Choroid plexus epithelial cell (primary cell): ENCODE data around the gene TIPARP.
"Not testable (repeated sequence)": the region's sequence is repeated elsewhere in the genome, so short reads cannot be mapped to it uniquely, and the experiment has no call there.

Experiments used
- DNase-seq: peaks from one replicate; pipeline ENCODE4 v3.0.0-alpha.2; 2010; ENCODE audit warnings: low read depth
- H3K4me3 ChIP-seq: 2 replicates; pipeline ENCODE4 v1.5.1; 2011; ENCODE audit warnings: low read depth, mild to moderate bottlenecking, control low read depth, low read length, moderate library complexity
- TF ChIP-seq, protein P1 (sequence below): conservative IDR thresholded peaks from 2 replicates; pipeline ENCODE4 v1.5.1; 2011; ENCODE audit warnings: low read depth, mild to moderate bottlenecking, control low read depth, inconsistent platforms, low read length, moderate library complexity

The TIPARP gene

GRCh38 chr3:156728267-156728985, 54.0 kb downstream of the TIPARP start:
- H3K4me3 ChIP-seq, result no peak overlapping the region
- TF ChIP-seq, protein P1, sequence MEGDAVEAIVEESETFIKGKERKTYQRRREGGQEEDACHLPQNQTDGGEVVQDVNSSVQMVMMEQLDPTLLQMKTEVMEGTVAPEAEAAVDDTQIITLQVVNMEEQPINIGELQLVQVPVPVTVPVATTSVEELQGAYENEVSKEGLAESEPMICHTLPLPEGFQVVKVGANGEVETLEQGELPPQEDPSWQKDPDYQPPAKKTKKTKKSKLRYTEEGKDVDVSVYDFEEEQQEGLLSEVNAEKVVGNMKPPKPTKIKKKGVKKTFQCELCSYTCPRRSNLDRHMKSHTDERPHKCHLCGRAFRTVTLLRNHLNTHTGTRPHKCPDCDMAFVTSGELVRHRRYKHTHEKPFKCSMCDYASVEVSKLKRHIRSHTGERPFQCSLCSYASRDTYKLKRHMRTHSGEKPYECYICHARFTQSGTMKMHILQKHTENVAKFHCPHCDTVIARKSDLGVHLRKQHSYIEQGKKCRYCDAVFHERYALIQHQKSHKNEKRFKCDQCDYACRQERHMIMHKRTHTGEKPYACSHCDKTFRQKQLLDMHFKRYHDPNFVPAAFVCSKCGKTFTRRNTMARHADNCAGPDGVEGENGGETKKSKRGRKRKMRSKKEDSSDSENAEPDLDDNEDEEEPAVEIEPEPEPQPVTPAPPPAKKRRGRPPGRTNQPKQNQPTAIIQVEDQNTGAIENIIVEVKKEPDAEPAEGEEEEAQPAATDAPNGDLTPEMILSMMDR, result no peak
- DNase-seq, result no peak

- no peak for DNase-seq
- H3K4me3 ChIP-seq, result no peak overlapping the region
- TF ChIP-seq, protein P1, result no peak
Observed at GRCh38 chr3:156729460-156730179, 55.2 kb downstream of the TIPARP start.

DNA sequence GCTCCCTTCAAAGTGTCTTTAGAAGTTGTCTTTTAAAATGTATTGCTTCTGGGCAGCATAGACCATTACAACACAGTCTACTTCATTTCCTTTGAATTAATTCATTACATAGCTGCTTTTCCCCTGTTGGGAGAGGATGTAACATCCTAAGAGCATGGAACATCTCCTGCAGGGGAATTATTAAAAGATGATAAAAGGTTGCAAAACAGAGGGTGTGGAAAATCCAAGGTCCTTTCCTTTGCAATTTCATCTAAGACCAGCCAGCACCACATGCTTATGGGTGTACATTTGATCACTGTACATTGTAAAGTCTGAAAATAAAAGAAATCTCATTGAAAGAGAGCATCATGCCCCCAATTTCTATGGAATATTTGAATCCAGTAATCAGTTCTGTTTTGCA, 57.4 kb downstream of the TIPARP start:
- no peak for DNase-seq
- H3K4me3 ChIP-seq, result no peak overlapping the region
- TF ChIP-seq, protein P1, result no peak

DNA sequence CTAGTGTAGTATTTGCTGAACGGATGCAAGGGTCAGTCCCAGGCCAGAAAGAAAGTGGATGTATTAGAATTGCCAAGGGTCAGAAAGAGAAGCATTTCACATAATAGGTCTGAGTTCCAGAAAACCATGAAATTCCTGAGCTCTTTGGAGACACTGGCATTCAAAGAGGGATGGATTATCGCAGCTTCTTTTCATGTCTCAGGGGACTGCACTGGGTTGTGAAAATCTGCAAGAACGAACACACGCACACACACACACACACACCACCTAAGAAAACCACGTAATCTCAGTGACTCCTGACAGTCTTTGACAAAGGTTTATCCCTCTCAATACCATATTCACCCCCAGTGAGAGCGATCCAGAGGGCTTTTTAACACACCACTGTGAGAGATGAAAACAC, 57.9 kb downstream of the TIPARP start:
- DNase-seq, result no peak
- TF ChIP-seq, protein P1, result no peak
- no peak overlapping the region for H3K4me3 ChIP-seq

DNA sequence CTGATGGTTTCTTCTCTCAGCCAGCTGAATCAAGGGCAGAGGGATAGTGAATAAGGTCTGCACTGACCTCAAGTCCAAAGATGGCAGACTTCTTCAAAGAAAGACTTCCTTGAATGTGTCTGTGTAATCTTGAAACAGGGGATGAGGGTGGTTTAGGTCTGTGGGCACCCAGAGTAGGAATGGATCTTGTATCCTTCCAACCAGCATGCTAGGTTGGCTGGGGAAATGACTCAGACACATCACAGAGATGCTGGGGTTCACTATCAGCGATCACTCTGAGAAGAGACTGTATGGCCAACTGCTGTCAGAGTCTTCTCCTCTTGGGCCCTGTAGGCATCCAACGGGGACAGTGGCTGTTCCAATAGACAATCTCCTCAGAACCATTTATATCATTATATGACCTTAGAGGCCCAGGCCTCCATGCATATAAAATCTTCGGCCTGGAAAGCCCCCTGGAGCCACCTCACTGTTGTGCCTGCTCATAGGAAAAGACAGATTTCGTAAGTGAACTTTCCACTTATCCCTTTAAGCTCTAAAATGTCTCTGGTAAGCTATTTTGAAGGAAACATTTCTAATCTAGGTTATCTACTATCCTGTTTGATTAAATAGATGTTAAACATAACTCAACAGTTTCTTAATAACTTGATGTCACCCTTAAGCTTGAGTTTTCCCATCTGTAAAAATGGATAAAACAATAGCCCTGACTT, 58.5 kb downstream of the TIPARP start:
- TF ChIP-seq, protein P1, result no peak
- no peak overlapping the region for H3K4me3 ChIP-seq
- no peak for DNase-seq

GRCh38 chr3:156734661-156735060, 60.3 kb downstream of the TIPARP start:
- DNase-seq, H3K4me3 ChIP-seq: not testable (repeated sequence)

DNA sequence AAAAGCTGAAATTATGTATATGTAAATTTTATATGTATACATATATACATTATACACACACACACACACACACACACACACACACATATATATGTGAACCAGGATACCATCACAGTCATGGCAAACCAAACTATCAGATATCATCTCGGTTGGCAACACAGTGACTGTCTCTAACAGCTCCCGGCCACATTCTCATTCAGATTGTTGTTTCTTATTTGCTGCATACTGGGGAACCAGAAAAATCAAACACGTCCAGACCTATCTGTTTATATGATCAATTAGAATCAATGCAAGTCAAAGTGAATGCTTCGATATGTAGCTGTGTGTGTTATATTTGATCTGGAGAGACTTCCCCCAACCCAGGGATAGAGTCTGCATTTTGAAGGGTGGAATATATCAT, 61.1 kb downstream of the TIPARP start:
- no peak for DNase-seq
- no peak overlapping the region for H3K4me3 ChIP-seq
- TF ChIP-seq, protein P1, result no peak

DNA sequence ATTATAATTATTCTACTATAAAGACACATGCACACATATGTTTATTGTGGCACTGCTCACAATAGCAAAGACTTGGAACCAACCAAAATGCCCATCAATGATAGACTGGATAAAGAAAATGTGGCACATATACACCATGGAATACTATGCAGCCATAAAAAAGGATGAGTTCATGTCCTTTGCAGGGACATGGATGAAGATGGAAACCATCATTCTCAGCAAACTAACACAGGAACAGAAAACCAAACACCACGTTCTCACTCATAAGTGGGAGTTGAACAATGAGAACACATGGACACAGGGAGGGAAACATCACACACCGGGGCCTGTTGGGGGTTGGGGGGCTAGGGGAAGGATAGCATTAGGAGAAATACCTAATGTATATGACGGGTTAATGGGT, 62.7 kb downstream of the TIPARP start:
- DNase-seq, H3K4me3 ChIP-seq: not testable (repeated sequence)
